CD4-positive, CD25-positive, alpha-beta regulatory T cell (primary cell): ENCODE data around the gene LRRC28. TPM values are rescaled to one million over a fixed set of nuclear protein-coding genes. Genes with fewer than 3 reads are reported as not detected.

Experiments
- ATAC-seq, 2 donors: fragments of 150-1000 bp; cut with Tn5 transposase; one replicate each; pipeline ENCODE4 v1.10.0; 2021; ENCODE audit warnings: low read depth in 2 of 2, moderate number of reproducible peaks in 2 of 2, moderate library complexity in 1 of 2
- DNase-seq, 3 donors: peaks; one replicate each; pipeline versions ENCODE4 v3.0.0 to v3.0.0-alpha.2; 2012 to 2022; ENCODE audit warnings: mixed read lengths in 1 of 3
- H3K27ac ChIP-seq: one replicate; pipeline ENCODE4 v1.7.0; 2013; ENCODE audit warnings: mild to moderate bottlenecking, low read length; ENCODE audit not compliant: insufficient read depth, poor library complexity, severe bottlenecking
- H3K27me3 ChIP-seq: one replicate; pipeline ENCODE4 v1.7.0; 2013; ENCODE audit warnings: low read length; ENCODE audit not compliant: control insufficient read depth, insufficient read depth
- H3K36me3 ChIP-seq: one replicate; pipeline ENCODE4 v1.7.0; 2013; ENCODE audit warnings: mild to moderate bottlenecking, low read length, moderate library complexity; ENCODE audit not compliant: control insufficient read depth, insufficient read depth
- H3K4me1 ChIP-seq: 2 replicates; pipeline ENCODE4 v1.7.0; 2013; ENCODE audit warnings: mild to moderate bottlenecking, low read length; ENCODE audit not compliant: insufficient read depth, control insufficient read depth, poor library complexity, severe bottlenecking
- H3K4me3 ChIP-seq: one replicate; pipeline ENCODE4 v1.7.0; 2013; ENCODE audit warnings: low read depth, mild to moderate bottlenecking, low read length, moderate library complexity
- H3K9me3 ChIP-seq, 2 experiments: 1 replicate in 1 of 2; 2 replicates in 1 of 2; pipeline ENCODE4 v1.7.0; 2013; ENCODE audit warnings: low read length in 2 of 2, mild to moderate bottlenecking in 1 of 2, moderate library complexity in 1 of 2; ENCODE audit not compliant: control insufficient read depth in 2 of 2
- H3K27ac Mint-ChIP-seq, 3 donors: one replicate each; pipeline ENCODE4 v1.8.0; 2020 to 2022; ENCODE audit warnings: mild to moderate bottlenecking in 3 of 3, mixed read lengths in 3 of 3, moderate library complexity in 2 of 3
- H3K27me3 Mint-ChIP-seq: one replicate; pipeline ENCODE4 v1.8.0; 2022; ENCODE audit warnings: mild to moderate bottlenecking, mixed read lengths
- H3K36me3 Mint-ChIP-seq: one replicate; pipeline ENCODE4 v1.8.0; 2020; ENCODE audit warnings: mixed read lengths
- H3K4me1 Mint-ChIP-seq, 4 donors: one replicate each; pipeline ENCODE4 v1.8.0; 2020 to 2022; ENCODE audit warnings: mixed read lengths in 4 of 4, mild to moderate bottlenecking in 1 of 4
- H3K4me3 Mint-ChIP-seq, 4 donors: one replicate each; pipeline ENCODE4 v1.8.0; 2020 to 2022; ENCODE audit warnings: mild to moderate bottlenecking in 4 of 4, mixed read lengths in 4 of 4, moderate library complexity in 3 of 4
- H3K9me3 Mint-ChIP-seq, 7 donors: one replicate each; pipeline ENCODE4 v1.8.0; 2020 to 2022; ENCODE audit warnings: mixed read lengths in 7 of 7, mild to moderate bottlenecking in 3 of 7, moderate library complexity in 2 of 7
- polyA plus RNA-seq, 4 donors: library from polyadenylated mRNA; unstranded; fragments of 300-500 nt; fragmentation: Illumina TruSeq; gene quantifications; one replicate each; pipeline ENCODE4 v1.2.3, GENCODE V29; 2021
- total RNA-seq: library from RNA; stranded (reverse); gene quantifications from one replicate; pipeline ENCODE4 v1.2.3, GENCODE V29; 2022

The LRRC28 gene
- total and polyA plus RNA-seq, 5 donors from 2014 or later: 12.5 to 43.3 (median 29.3) TPM

- no peak overlapping the region for H3K4me3 ChIP-seq
- H3K36me3 Mint-ChIP-seq: peaks cover 25% of the 10 kb centered on the region
- ATAC-seq: no peak
Observed at GRCh38 chr15:99333413-99333812, 82.1 kb downstream of the LRRC28 start.

GRCh38 chr15:99333981-99334380, 82.7 kb downstream of the LRRC28 start:
- Histone ChIP-seq H3K36me3 (peaks cover 10% of the 10 kb centered on the region), H3K27ac (no peak overlapping the region), H3K27me3 (no peaks in the 10 kb centered on the region), H3K9me3 (no peaks in the 10 kb centered on the region), H3K4me3 (no peak overlapping the region), H3K4me1 (no peaks in the 10 kb centered on the region)
- H3K27ac Mint-ChIP-seq: no peak overlapping the region
- H3K4me1 Mint-ChIP-seq: peaks cover 0 to 7% (median 2%) of the 10 kb centered on the region in 4 donors
- peaks cover 0 to 2% (median 0%) of the 10 kb centered on the region in 7 donors for H3K9me3 Mint-ChIP-seq
- no peaks in the 10 kb centered on the region for H3K27me3 Mint-ChIP-seq
- H3K4me3 Mint-ChIP-seq: peak overlapping the region in 1 of 4 donors; percentile 15
- DNase-seq (no peak), ATAC-seq (no peak)
- H3K36me3 Mint-ChIP-seq: peaks cover 25% of the 10 kb centered on the region

More at GRCh38 chr15:99333413-99333812, 82.1 kb downstream of the LRRC28 start:
- Mint-ChIP-seq H3K27me3 (no peaks in the 10 kb centered on the region), H3K27ac (no peak overlapping the region), H3K4me1 (peaks cover 0 to 7% (median 0%) of the 10 kb centered on the region in 4 donors), H3K4me3 (no peak overlapping the region), H3K9me3 (peaks cover 0 to 2% (median 0%) of the 10 kb centered on the region in 7 donors)
- H3K27ac ChIP-seq: no peak overlapping the region
- H3K27me3 ChIP-seq: no peaks in the 10 kb centered on the region
- H3K4me1 ChIP-seq: no peaks in the 10 kb centered on the region
- H3K36me3 ChIP-seq: peaks cover 10% of the 10 kb centered on the region
- DNase-seq: no peak
- no peaks in the 10 kb centered on the region for H3K9me3 ChIP-seq

GRCh38 chr15:99335508-99335907, 84.2 kb downstream of the LRRC28 start:
- Histone ChIP-seq H3K4me1 (no peaks in the 10 kb centered on the region), H3K27ac (no peak overlapping the region), H3K4me3 (no peak overlapping the region), H3K27me3 (no peaks in the 10 kb centered on the region), H3K9me3 (no peaks in the 10 kb centered on the region), H3K36me3 (peaks cover 10% of the 10 kb centered on the region)
- Mint-ChIP-seq H3K9me3 (peaks cover 0 to 2% (median 0%) of the 10 kb centered on the region in 7 donors), H3K4me1 (peaks cover 0 to 5% (median 2%) of the 10 kb centered on the region in 4 donors), H3K36me3 (peaks cover 25% of the 10 kb centered on the region), H3K4me3 (no peak overlapping the region), H3K27me3 (no peaks in the 10 kb centered on the region), H3K27ac (no peak overlapping the region)
- DNase-seq (no peak), ATAC-seq (no peak)

- H3K27ac Mint-ChIP-seq: no peak overlapping the region
- Histone ChIP-seq H3K4me3 (no peak overlapping the region), H3K9me3 (no peaks in the 10 kb centered on the region)
Observed at GRCh38 chr15:99336794-99337193, 85.5 kb downstream of the LRRC28 start.

GRCh38 chr15:99340347-99340746, 89.1 kb downstream of the LRRC28 start:
- H3K27ac Mint-ChIP-seq: no peak overlapping the region

More at GRCh38 chr15:99336794-99337193, 85.5 kb downstream of the LRRC28 start:
- no peaks in the 10 kb centered on the region for H3K9me3 Mint-ChIP-seq
- Histone ChIP-seq H3K4me1 (no peaks in the 10 kb centered on the region), H3K36me3 (peaks cover 10% of the 10 kb centered on the region), H3K27me3 (no peaks in the 10 kb centered on the region), H3K27ac (no peak overlapping the region)
- peaks cover 0 to 5% (median 0%) of the 10 kb centered on the region in 4 donors for H3K4me1 Mint-ChIP-seq
- peaks cover 25% of the 10 kb centered on the region for H3K36me3 Mint-ChIP-seq
- ATAC-seq (no peak), DNase-seq (no peak)
- no peaks in the 10 kb centered on the region for H3K27me3 Mint-ChIP-seq
- H3K4me3 Mint-ChIP-seq: no peak overlapping the region

GRCh38 chr15:99341786-99342185, 90.5 kb downstream of the LRRC28 start:
- DNase-seq: no peak
- Mint-ChIP-seq H3K27ac (peak overlapping the region in 1 of 3 donors; percentile 3), H3K36me3 (peaks cover 16% of the 10 kb centered on the region), H3K4me3 (no peak overlapping the region), H3K27me3 (no peaks in the 10 kb centered on the region), H3K9me3 (no peaks in the 10 kb centered on the region), H3K4me1 (peaks cover 0 to 5% (median 4%) of the 10 kb centered on the region in 4 donors)
- no peak for ATAC-seq
- Histone ChIP-seq H3K36me3 (peaks cover 6% of the 10 kb centered on the region), H3K27me3 (no peaks in the 10 kb centered on the region), H3K9me3 (no peaks in the 10 kb centered on the region), H3K4me3 (no peak overlapping the region), H3K4me1 (no peaks in the 10 kb centered on the region), H3K27ac (no peak overlapping the region)

More at GRCh38 chr15:99340347-99340746, 89.1 kb downstream of the LRRC28 start:
- H3K9me3 ChIP-seq: no peaks in the 10 kb centered on the region
- no peaks in the 10 kb centered on the region for H3K9me3 Mint-ChIP-seq
- peaks cover 10% of the 10 kb centered on the region for H3K36me3 ChIP-seq
- no peaks in the 10 kb centered on the region for H3K4me1 ChIP-seq
- no peaks in the 10 kb centered on the region for H3K27me3 ChIP-seq
- DNase-seq (no peak), ATAC-seq (no peak)
- H3K4me1 Mint-ChIP-seq: peaks cover 0 to 5% (median 4%) of the 10 kb centered on the region in 4 donors
- no peaks in the 10 kb centered on the region for H3K27me3 Mint-ChIP-seq
- peaks cover 25% of the 10 kb centered on the region for H3K36me3 Mint-ChIP-seq
- H3K27ac ChIP-seq: no peak overlapping the region
- H3K4me3 Mint-ChIP-seq: no peak overlapping the region
- H3K4me3 ChIP-seq: no peak overlapping the region

GRCh38 chr15:99343208-99343607, 91.9 kb downstream of the LRRC28 start:
- DNase-seq (no peak), ATAC-seq (no peak)
- Mint-ChIP-seq H3K4me3 (no peak overlapping the region), H3K36me3 (peaks cover 9% of the 10 kb centered on the region), H3K9me3 (no peaks in the 10 kb centered on the region), H3K27me3 (no peaks in the 10 kb centered on the region), H3K4me1 (peaks cover 0 to 5% (median 4%) of the 10 kb centered on the region in 4 donors), H3K27ac (no peak overlapping the region)
- Histone ChIP-seq H3K4me1 (no peaks in the 10 kb centered on the region), H3K36me3 (no peaks in the 10 kb centered on the region), H3K27ac (no peak overlapping the region), H3K9me3 (no peaks in the 10 kb centered on the region), H3K4me3 (no peak overlapping the region), H3K27me3 (no peaks in the 10 kb centered on the region)

GRCh38 chr15:99343881-99344551, 92.7 kb downstream of the LRRC28 start:
- Histone ChIP-seq H3K4me1 (no peaks in the 10 kb centered on the region), H3K4me3 (no peak overlapping the region), H3K9me3 (no peaks in the 10 kb centered on the region), H3K36me3 (no peaks in the 10 kb centered on the region), H3K27ac (no peak overlapping the region), H3K27me3 (no peaks in the 10 kb centered on the region)
- Mint-ChIP-seq H3K36me3 (peaks cover 12% of the 10 kb centered on the region), H3K9me3 (no peaks in the 10 kb centered on the region), H3K27me3 (no peaks in the 10 kb centered on the region), H3K27ac (peak overlapping the region in 1 of 3 donors; percentile 22), H3K4me3 (no peak overlapping the region), H3K4me1 (peaks cover 0 to 5% (median 1%) of the 10 kb centered on the region in 4 donors)
- DNase-seq (peak; percentile 2 to 57 (median 28)), ATAC-seq (peak; percentile 50 to 70)
